Nephron (organoid): ENCODE data around the gene TCF15.
A peak's percentile ranks its signal among the peaks of the same experiment; 100 is the strongest.

ENCODE experiments used
- H3K27ac Mint-ChIP-seq, 3 experiments: 2 replicates each; pipeline ENCODE4 v1.8.0; 2020; ENCODE audit warnings: mixed read lengths in 3 of 3, mild to moderate bottlenecking in 2 of 3, moderate library complexity in 1 of 3
- H3K27me3 Mint-ChIP-seq: 2 replicates; pipeline ENCODE4 v1.8.0; 2021; ENCODE audit warnings: low read depth, mild to moderate bottlenecking, moderate library complexity, mixed read lengths
- H3K36me3 Mint-ChIP-seq: 2 replicates; pipeline ENCODE4 v1.8.0; 2020; ENCODE audit warnings: low read depth, mixed read lengths
- H3K4me1 Mint-ChIP-seq: 2 replicates; pipeline ENCODE4 v1.8.0; 2020; ENCODE audit warnings: mixed read lengths
- H3K4me3 Mint-ChIP-seq, 3 experiments: 2 replicates each; pipeline ENCODE4 v1.8.0; 2020; ENCODE audit warnings: mild to moderate bottlenecking in 3 of 3, mixed read lengths in 3 of 3, moderate library complexity in 2 of 3
- H3K9me3 Mint-ChIP-seq: 2 replicates; pipeline ENCODE4 v1.8.0; 2020; ENCODE audit warnings: mixed read lengths
- CTCF ChIP-seq, 3 experiments: fragments of 200-600 bp; sonication (generic); IDR thresholded peaks; one replicate each; pipeline ENCODE4 v1.5.0; 2021; ENCODE audit warnings: antibody characterized with exemption in 3 of 3; ENCODE audit not compliant: unreplicated experiment in 3 of 3

Gene TCF15

GRCh38 chr20:597560-597959 is 12.5 kb downstream of the TCF15 start:
- H3K36me3 Mint-ChIP-seq: no peaks in the 10 kb centered on the region
- no peak overlapping the region for H3K27ac Mint-ChIP-seq
- peaks cover 6% of the 10 kb centered on the region for H3K27me3 Mint-ChIP-seq
- TF ChIP-seq CTCF (IDR thresholded peaks at IDR 0.05; ENCODE audit: unreplicated experiment in 3 of 3): no peak
- peaks cover 25% of the 10 kb centered on the region for H3K4me1 Mint-ChIP-seq
- no peak overlapping the region for H3K4me3 Mint-ChIP-seq
- H3K9me3 Mint-ChIP-seq: no peaks in the 10 kb centered on the region

- Mint-ChIP-seq H3K27ac (peak overlapping the region; percentile 55 to 90 (median 79)), H3K4me3 (no peak overlapping the region), H3K9me3 (no peaks in the 10 kb centered on the region), H3K4me1 (peaks cover 12% of the 10 kb centered on the region), H3K36me3 (no peaks in the 10 kb centered on the region), H3K27me3 (peaks cover 6% of the 10 kb centered on the region)
- TF ChIP-seq CTCF (IDR thresholded peaks at IDR 0.05; ENCODE audit: unreplicated experiment in 3 of 3): no peak
Measured at GRCh38 chr20:595330-596308, 14.5 kb downstream of the TCF15 start.

- no peak for TF ChIP-seq CTCF (IDR thresholded peaks at IDR 0.05; ENCODE audit: unreplicated experiment in 3 of 3)
- peaks cover 6% of the 10 kb centered on the region for H3K27me3 Mint-ChIP-seq
- no peaks in the 10 kb centered on the region for H3K9me3 Mint-ChIP-seq
- no peaks in the 10 kb centered on the region for H3K36me3 Mint-ChIP-seq
- no peak overlapping the region for H3K27ac Mint-ChIP-seq
- no peak overlapping the region for H3K4me3 Mint-ChIP-seq
- H3K4me1 Mint-ChIP-seq: peaks cover 5% of the 10 kb centered on the region
Measured at GRCh38 chr20:592506-592905, 17.6 kb downstream of the TCF15 start.

GRCh38 chr20:591941-592340 is 18.2 kb downstream of the TCF15 start:
- no peaks in the 10 kb centered on the region for H3K9me3 Mint-ChIP-seq
- H3K4me1 Mint-ChIP-seq: peaks cover 5% of the 10 kb centered on the region
- H3K27me3 Mint-ChIP-seq: peaks cover 7% of the 10 kb centered on the region
- H3K36me3 Mint-ChIP-seq: no peaks in the 10 kb centered on the region
- H3K27ac Mint-ChIP-seq: no peak overlapping the region
- TF ChIP-seq CTCF (IDR thresholded peaks at IDR 0.05; ENCODE audit: unreplicated experiment in 3 of 3): no peak
- H3K4me3 Mint-ChIP-seq: no peak overlapping the region

- Mint-ChIP-seq H3K4me1 (no peaks in the 10 kb centered on the region), H3K36me3 (no peaks in the 10 kb centered on the region), H3K27me3 (peaks cover 5% of the 10 kb centered on the region), H3K4me3 (no peak overlapping the region), H3K9me3 (no peaks in the 10 kb centered on the region), H3K27ac (no peak overlapping the region)
- TF ChIP-seq CTCF (IDR thresholded peaks at IDR 0.05; ENCODE audit: unreplicated experiment in 3 of 3): no peak
Measured at GRCh38 chr20:588932-589672, 21.0 kb downstream of the TCF15 start.
